ENCODE data around the gene IL15.

IL15 gene

GRCh38 chr4:141772838-141773237, 136.5 kb downstream of the IL15 start:
- no peaks in the 10 kb centered on the region for H3K4me1 ChIP-seq (ENCODE audit: control insufficient read depth, insufficient read depth, low read length, poor library complexity, severe bottlenecking)
- no peak overlapping the region for H3K27ac ChIP-seq (ENCODE audit: low read depth, low read length, severe bottlenecking)
- H3K9me3 ChIP-seq (ENCODE audit: control insufficient read depth, low read length), result no peaks in the 10 kb centered on the region
- H3K4me3 ChIP-seq (ENCODE audit: extremely low read depth, insufficient read depth, low read length, poor library complexity, severe bottlenecking), result no peak overlapping the region
- WGBS, 2 experiments (ENCODE audit: insufficient coverage in 2 of 2), result 100% methylated on average over 1 of the region's 2 CpGs; no CpG with 5 or more reads in 1 of the 2 experiments
- no peaks in the 10 kb centered on the region for H3K36me3 ChIP-seq (ENCODE audit: control insufficient read depth, insufficient read depth, low read length)

- Histone ChIP-seq H3K4me1 (ENCODE audit: control insufficient read depth, insufficient read depth, low read length, poor library complexity, severe bottlenecking) (no peaks in the 10 kb centered on the region), H3K36me3 (ENCODE audit: control insufficient read depth, insufficient read depth, low read length) (no peaks in the 10 kb centered on the region), H3K27ac (ENCODE audit: low read depth, low read length, severe bottlenecking) (no peak overlapping the region), H3K9me3 (ENCODE audit: control insufficient read depth, low read length) (no peaks in the 10 kb centered on the region), H3K4me3 (ENCODE audit: extremely low read depth, insufficient read depth, low read length, poor library complexity, severe bottlenecking) (no peak overlapping the region)
Observed at GRCh38 chr4:141782205-141782604, 145.8 kb downstream of the IL15 start.

Data from mesodermal cell (in vitro differentiated cells).